IPS-11a (cell line): ENCODE results near the gene GHRHR.

Source experiments
- H3K4me3 ChIP-seq: one replicate; pipeline ENCODE4 v1.5.1; 2013; ENCODE audit warnings: low read depth, low read length, control low read depth

The GHRHR gene

GRCh38 chr7:30963842-30964241 is at the start of gene GHRHR:
Gene GHRHR (plus strand): TSS chr7:30963953. CDS start chr7:30964069, 116 bp downstream.
- H3K4me3 ChIP-seq: no peak within 1 kb of the TSS

GRCh38 chr7:30914596-30914995 is 49.2 kb upstream of the GHRHR start:
- no peak overlapping the region for H3K4me3 ChIP-seq

GRCh38 chr7:30915005-30915601 is 48.6 kb upstream of the GHRHR start:
- no peak overlapping the region for H3K4me3 ChIP-seq

GRCh38 chr7:30915751-30916150 is 48.0 kb upstream of the GHRHR start:
- no peak overlapping the region for H3K4me3 ChIP-seq

GRCh38 chr7:30916255-30916654 is 47.5 kb upstream of the GHRHR start:
- H3K4me3 ChIP-seq: no peak overlapping the region

GRCh38 chr7:30916767-30917166 is 47.0 kb upstream of the GHRHR start:
- H3K4me3 ChIP-seq: no peak overlapping the region

DNA sequence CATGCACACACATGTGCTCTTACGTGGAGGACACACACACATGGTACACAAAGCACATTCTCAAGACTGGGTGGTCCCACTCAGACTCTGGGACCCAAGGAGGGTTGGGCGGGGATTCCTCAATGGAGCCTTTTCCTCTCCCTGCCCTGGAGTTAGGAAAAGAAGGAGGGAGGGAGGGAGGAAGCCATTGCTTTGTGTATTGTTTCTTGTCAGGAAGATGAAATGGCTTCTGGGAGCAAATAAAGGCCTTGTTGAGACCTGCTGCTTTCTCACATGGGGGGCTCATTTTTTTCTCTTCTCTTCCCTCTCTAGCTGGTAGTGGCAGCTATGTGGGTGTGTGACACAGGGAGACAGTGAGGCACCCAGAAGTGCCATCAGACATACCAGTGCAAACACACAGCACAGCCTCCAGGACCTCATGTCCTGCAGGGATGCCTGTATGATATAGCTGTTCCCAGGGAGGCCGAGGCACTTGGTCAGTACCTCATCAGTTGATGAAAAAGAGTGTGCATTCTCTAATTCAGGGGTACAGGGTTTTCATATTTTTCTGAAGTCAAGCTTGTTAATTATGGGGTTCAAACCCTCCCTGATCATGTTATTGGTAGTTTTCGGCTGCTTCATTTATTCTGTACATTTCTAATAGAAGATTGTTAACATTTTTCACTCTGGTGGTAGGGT is 46.4 kb upstream of the GHRHR start:
- H3K4me3 ChIP-seq: no peak overlapping the region

DNA sequence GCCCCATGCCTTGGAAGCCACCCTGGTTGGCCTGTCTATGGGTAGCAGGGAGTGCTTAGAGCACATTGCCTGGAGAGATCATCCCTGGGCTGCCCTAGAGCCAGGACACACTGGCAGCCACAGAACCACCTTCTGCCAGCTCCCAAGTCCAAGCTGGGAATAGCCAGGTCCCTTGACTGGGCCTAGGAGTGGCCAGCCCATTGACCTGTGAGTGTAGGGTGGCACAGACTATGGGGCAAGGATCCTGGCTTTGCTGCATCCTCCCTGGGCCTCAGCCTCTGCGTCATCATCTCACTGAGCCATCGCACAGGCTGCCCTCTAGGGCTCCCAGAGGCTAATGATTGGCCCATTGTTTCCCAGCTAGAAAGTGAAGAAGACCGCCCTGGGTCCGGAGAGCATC is 45.1 kb upstream of the GHRHR start:
- no peak overlapping the region for H3K4me3 ChIP-seq

DNA sequence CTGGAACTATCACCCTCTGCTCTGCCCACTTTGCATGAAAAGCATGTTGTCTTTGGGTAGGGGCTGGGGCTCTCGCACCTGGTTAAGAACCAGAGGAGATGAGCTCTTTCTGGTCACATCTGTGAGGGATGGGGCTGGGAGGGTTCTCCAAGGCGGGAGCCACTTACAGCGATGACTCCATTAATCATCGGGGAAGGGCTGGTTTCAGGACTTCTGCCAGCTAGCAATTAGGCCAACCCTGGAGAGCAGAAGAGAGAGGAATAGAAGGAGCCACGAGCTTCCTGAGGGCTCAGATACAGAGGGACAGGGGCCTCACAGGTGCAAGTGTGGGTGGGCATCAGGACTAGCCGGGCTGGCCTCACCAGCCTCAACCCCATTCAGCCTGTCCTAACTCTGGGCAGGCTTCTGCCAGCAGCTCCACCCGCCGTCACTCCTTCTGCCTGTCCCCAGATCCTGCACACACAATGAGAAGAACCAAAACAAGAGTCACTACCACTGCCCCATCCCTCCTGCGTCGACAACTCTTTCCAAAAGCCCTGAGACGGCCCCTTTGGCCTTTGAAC is 43.7 kb upstream of the GHRHR start:
- no peak overlapping the region for H3K4me3 ChIP-seq

DNA sequence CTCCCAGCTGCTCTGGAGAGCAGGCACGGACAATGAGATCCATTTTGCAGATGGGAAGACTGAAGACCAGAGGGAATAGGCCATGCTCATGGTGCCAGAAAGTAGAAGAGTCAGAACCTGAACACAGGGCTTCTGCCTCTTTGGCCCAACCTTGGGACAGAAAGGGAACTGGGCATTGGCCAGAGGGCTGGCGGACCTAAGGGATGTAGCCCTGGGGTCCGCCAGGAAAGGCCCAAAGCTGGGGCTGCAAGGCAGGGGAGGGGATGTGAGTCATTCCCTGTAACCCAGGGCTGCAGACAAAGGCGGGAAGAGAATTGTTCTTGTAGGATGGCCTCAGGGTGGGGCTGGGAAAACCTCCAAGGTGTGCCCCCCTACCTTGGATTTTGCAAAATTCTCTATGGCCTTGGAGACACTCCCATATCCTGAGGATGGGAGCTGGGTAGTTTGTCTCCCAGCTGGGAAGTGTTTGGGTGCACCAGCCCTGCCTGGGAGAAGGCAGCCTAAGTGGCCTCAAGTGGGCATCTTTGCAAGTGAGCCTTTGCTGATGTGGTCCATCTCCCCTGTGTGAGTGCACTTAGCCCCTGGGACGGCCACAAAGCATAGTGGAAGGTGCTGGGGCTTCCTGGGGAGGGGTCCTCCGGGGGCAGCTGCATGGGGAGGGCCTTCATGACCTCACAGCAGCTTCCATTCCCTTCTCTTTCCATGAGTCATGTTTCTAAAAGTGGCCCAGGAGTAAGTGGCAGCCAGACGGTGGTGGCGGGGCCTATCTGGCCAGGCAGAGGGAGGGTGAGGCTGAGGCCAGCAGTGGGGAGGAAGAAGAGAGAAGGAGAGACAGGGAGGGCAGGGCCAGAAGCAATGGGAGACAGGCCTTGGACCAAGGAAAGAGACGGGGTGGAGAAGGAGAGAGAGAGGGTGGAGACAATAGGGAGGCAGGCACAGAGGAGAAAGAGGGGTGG is 42.9 kb upstream of the GHRHR start:
- H3K4me3 ChIP-seq: no peak overlapping the region

DNA sequence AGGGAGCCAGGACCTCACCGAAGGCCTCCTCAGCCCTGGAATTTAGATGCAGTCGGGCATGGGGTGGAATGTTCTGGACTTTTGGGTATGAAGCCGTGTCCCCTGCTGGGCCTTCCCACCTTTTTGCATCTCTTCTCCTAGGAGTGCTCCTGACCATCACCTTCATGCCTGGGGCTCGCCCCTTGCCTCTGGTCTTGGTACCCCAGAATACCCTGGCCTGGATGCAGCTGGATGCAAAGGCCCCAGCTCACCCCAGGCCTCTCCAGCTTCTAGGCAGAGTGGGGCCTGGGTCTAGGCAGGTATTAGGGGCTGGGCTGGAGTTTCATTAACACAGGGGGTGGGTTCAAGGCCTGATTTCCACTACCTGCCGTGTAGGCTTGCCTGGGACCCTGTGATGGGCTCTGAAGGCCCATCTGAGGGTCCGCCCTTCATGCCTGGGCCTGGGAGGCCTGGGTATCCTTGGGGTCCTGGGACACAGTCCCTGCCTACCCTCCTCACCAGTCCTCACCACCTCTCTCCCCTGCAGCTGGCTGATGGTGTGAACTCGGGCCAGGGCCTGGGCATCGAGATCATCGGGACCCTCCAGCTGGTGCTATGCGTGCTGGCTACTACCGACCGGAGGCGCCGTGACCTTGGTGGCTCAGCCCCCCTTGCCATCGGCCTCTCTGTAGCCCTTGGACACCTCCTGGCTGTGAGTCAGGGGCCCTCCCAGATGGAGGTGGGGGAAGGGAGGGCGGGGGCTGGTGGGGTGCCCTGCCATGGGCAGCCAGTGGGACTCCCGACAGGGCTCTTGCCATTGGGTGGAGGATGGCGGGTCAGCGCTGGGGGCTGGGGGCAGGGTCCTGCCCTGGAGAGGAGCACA is 42.0 kb upstream of the GHRHR start:
- H3K4me3 ChIP-seq: no peak overlapping the region

DNA sequence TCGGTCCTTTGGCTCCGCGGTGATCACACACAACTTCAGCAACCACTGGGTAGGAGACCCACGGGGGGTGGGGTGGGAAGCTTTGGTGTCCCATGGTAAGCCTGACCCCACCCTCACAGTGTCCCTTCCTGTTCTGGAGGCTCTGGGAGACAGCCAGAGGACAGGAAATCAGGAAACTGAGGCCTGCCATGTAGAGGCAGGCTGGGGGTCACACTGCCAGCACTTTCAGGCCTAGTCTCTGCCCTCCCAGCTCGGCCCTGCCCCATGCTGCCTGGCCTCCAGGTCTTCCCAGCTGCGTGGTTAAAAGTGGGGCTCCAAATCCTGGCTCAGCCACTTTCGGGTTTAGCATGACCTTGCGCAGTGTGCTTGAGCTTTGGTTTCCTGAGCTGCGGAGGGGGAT is 41.2 kb upstream of the GHRHR start:
- no peak overlapping the region for H3K4me3 ChIP-seq

DNA sequence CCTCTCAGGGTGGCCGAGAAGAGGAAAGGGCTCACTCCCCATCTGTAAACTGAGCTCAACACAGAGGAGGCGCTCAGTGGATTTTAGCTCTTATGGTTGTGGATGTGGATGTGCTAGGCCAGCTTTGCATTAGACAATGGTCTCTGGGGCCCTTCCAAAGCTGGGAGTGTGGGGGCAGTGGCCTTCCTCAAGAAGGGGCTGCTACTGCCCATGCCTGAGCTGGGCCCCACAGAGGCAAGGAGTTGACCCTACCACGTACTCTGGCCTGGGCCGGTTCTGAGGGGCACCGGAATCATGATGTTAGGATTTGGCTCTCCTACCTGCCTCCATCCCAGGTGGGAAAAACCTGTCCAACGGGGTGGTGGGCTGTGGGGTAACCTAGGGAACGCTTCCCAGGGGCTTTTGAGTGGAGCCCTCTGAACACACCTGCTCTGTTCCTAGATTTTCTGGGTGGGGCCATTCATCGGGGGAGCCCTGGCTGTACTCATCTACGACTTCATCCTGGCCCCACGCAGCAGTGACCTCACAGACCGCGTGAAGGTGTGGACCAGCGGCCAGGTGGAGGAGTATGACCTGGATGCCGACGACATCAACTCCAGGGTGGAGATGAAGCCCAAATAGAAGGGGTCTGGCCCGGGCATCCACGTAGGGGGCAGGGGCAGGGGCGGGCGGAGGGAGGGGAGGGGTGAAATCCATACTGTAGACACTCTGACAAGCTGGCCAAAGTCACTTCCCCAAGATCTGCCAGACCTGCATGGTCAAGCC is 40.6 kb upstream of the GHRHR start:
- H3K4me3 ChIP-seq: no peak overlapping the region

DNA sequence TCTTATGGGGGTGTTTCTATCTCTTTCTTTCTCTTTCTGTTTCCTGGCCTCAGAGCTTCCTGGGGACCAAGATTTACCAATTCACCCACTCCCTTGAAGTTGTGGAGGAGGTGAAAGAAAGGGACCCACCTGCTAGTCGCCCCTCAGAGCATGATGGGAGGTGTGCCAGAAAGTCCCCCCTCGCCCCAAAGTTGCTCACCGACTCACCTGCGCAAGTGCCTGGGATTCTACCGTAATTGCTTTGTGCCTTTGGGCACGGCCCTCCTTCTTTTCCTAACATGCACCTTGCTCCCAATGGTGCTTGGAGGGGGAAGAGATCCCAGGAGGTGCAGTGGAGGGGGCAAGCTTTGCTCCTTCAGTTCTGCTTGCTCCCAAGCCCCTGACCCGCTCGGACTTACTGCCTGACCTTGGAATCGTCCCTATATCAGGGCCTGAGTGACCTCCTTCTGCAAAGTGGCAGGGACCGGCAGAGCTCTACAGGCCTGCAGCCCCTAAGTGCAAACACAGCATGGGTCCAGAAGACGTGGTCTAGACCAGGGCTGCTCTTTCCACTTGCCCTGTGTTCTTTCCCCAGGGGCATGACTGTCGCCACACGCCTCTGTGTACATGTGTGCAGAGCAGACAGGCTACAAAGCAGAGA is 39.9 kb upstream of the GHRHR start:
- H3K4me3 ChIP-seq: no peak overlapping the region

DNA sequence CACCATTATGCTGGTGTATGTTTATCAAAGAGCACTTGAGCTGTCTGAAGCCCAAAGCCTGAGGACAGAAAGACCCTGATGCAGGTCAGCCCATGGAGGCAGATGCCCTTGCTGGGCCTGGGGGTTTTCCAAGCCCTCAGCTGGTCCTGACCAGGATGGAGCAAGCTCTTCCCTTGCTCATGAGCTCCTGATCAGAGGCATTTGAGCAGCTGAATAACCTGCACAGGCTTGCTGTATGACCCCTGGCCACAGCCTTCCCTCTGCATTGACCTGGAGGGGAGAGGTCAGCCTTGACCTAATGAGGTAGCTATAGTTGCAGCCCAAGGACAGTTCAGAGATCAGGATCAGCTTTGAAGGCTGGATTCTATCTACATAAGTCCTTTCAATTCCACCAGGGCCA is 39.1 kb upstream of the GHRHR start:
- no peak overlapping the region for H3K4me3 ChIP-seq

- H3K4me3 ChIP-seq: no peak overlapping the region
Observed at GRCh38 chr7:30925117-30925516, 38.6 kb upstream of the GHRHR start.

- H3K4me3 ChIP-seq: no peak overlapping the region
Observed at GRCh38 chr7:30925913-30926312, 37.8 kb upstream of the GHRHR start.

DNA sequence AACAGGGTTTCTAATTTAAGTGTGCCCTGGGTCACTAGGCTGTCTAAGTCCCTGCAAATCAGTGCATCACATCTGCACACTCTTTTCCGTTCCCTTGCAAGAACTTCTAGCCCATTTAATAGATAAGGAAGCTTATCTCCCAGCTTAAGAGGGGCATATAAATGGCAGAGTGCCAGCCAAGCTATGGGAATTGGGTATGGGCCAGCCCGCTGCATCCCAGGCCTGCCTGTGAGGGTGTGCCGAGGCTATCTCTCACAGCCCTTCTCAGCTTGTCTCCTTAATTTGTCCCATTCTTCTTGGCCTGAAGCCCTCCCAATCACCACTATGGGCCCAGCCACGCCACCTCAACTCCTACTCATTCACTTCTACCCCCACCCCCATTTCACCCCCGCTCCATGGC is 37.4 kb upstream of the GHRHR start:
- H3K4me3 ChIP-seq: no peak overlapping the region

GRCh38 chr7:30927040-30927439 is 36.7 kb upstream of the GHRHR start:
- no peak overlapping the region for H3K4me3 ChIP-seq
